GM12878 (cell line): ENCODE measurements around the gene FIGLA.

Experiments
- CTCF ChIP-seq, 3 experiments: IDR thresholded peaks in 2 of 3; conservative IDR thresholded peaks in 1 of 3; 2 replicates each; pipeline ENCODE4 v1.5.1; 2011; ENCODE audit warnings: low read depth in 3 of 3, low read length in 3 of 3, mild to moderate bottlenecking in 3 of 3, control low read depth in 2 of 3, moderate library complexity in 2 of 3, inconsistent platforms in 1 of 3, mixed read lengths in 1 of 3; ENCODE audit not compliant: control insufficient read depth in 2 of 3, insufficient read depth in 1 of 3; ENCODE audit errors: extremely low read depth in 1 of 3
- DPF2 ChIP-seq: fragments of 450-650 bp; IDR thresholded peaks from 2 replicates; pipeline ENCODE4 v1.6.1; 2017; ENCODE audit warnings: mild to moderate bottlenecking
- EP300 ChIP-seq, 2 experiments: fragments of 150-350 bp in 1 of 2; IDR thresholded peaks; 2 replicates each; pipeline ENCODE4 v1.6.1; 2011 to 2012; ENCODE audit warnings: low read depth in 2 of 2, low read length in 2 of 2, borderline replicate concordance in 1 of 2, improper control_type of control experiment in 1 of 2, inconsistent platforms in 1 of 2; ENCODE audit not compliant: control insufficient read depth in 1 of 2
- ESRRA ChIP-seq: IDR thresholded peaks from 2 replicates; pipeline ENCODE4 v1.6.1; 2012; ENCODE audit warnings: mild to moderate bottlenecking, low read length, improper control_type of control experiment
- MAX ChIP-seq: IDR thresholded peaks from 2 replicates; pipeline ENCODE4 v1.6.1; 2012; ENCODE audit warnings: low read depth, low read length, improper control_type of control experiment
- POLR2A ChIP-seq: IDR thresholded peaks from 2 replicates; pipeline ENCODE4 v1.6.1; 2011; ENCODE audit warnings: low read depth, mild to moderate bottlenecking, low read length
- POLR2AphosphoS2 ChIP-seq: IDR thresholded peaks from 2 replicates; pipeline ENCODE4 v1.6.1; 2011; ENCODE audit warnings: low read depth, mild to moderate bottlenecking, low read length, improper control_type of control experiment, moderate library complexity
- POLR2AphosphoS5 ChIP-seq: IDR thresholded peaks from 2 replicates; pipeline ENCODE4 v1.6.1; 2011; ENCODE audit warnings: mild to moderate bottlenecking, low read length, inconsistent platforms
- POU2F2 ChIP-seq: IDR thresholded peaks from 3 replicates; pipeline ENCODE4 v1.6.1; 2011; ENCODE audit warnings: low read depth, mild to moderate bottlenecking, low read length, borderline replicate concordance
- RAD51 ChIP-seq: fragments of 450-650 bp; IDR thresholded peaks from 2 replicates; pipeline ENCODE4 v1.6.1; 2016; ENCODE audit warnings: moderate library complexity, mild to moderate bottlenecking, inconsistent platforms
- SRF ChIP-seq, 2 experiments: IDR thresholded peaks; 2 replicates each; pipeline ENCODE4 v1.6.1; 2011; ENCODE audit warnings: low read depth in 2 of 2, low read length in 2 of 2, mild to moderate bottlenecking in 1 of 2, moderate library complexity in 1 of 2
- ZBTB40 ChIP-seq: fragments of 450-650 bp; IDR thresholded peaks from 2 replicates; pipeline ENCODE4 v1.6.1; 2016; ENCODE audit warnings: mild to moderate bottlenecking, moderate library complexity, borderline replicate concordance

DNA sequence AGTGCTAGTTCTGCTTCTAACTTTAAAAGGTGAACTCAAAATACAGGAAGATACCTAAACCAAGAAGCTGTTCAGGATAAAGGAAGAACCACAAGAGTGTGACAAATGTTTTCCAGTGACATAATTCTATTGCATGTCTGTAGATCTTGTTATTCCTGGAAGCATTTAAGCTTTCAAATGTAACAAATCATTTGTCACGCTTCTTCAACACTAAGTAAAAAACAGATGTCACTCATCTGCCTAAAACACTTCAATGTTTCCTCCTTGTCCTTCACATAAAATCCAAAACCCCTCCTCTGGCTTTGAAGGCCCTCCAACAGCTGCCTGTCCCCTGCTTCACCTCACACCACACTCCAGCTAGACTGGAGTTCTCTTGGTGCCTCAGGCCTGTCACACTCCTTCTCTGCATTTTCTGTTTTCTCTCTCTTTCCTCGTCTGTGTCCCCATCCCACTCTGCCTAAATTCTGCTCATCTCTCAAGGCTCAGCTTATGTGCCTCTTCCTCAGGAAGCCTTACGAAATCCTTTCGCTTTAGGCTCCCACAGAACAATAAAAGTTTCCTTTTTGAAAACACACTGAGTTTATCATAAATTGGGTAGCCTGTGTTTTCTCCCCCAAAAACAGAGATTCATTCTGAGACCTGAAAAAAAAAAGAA lies 36.4 kb upstream of the FIGLA start:
- no peak for TF ChIP-seq POLR2AphosphoS5
- TF ChIP-seq POU2F2, result no peak
- no peak for TF ChIP-seq EP300 (IDR thresholded peaks at IDR 0.05; ENCODE audit: borderline replicate concordance in 1 of 2, control insufficient read depth in 1 of 2, low read depth in 2 of 2, low read length in 2 of 2)
- TF ChIP-seq CTCF (IDR thresholded peaks at IDR 0.05 in 2 of 3, conservative IDR thresholded peaks at IDR 0.05 in 1 of 3; ENCODE audit: control insufficient read depth in 2 of 3, extremely low read depth in 1 of 3, insufficient read depth in 1 of 3, low read depth in 3 of 3, low read length in 3 of 3), result no peak
- no peak for TF ChIP-seq ZBTB40
- TF ChIP-seq DPF2, result no peak
- TF ChIP-seq SRF (IDR thresholded peaks at IDR 0.05; ENCODE audit: low read depth in 2 of 2, low read length in 2 of 2), result no peak
- no peak for TF ChIP-seq ESRRA
- no peak for TF ChIP-seq MAX
- no peak for TF ChIP-seq RAD51
- no peak for TF ChIP-seq POLR2AphosphoS2
- no peak for TF ChIP-seq POLR2A
